GM19240 (cell line): Measurements from ENCODE around the gene PKN1.

Source experiments
- DNase-seq: peaks from one replicate; pipeline ENCODE4 v3.0.0; 2011; ENCODE audit warnings: low spot score; ENCODE audit not compliant: insufficient read length

PKN1 gene

GRCh38 chr19:14512406-14512961, 79.4 kb downstream of the PKN1 start:
- DNase-seq, result no peak

DNA sequence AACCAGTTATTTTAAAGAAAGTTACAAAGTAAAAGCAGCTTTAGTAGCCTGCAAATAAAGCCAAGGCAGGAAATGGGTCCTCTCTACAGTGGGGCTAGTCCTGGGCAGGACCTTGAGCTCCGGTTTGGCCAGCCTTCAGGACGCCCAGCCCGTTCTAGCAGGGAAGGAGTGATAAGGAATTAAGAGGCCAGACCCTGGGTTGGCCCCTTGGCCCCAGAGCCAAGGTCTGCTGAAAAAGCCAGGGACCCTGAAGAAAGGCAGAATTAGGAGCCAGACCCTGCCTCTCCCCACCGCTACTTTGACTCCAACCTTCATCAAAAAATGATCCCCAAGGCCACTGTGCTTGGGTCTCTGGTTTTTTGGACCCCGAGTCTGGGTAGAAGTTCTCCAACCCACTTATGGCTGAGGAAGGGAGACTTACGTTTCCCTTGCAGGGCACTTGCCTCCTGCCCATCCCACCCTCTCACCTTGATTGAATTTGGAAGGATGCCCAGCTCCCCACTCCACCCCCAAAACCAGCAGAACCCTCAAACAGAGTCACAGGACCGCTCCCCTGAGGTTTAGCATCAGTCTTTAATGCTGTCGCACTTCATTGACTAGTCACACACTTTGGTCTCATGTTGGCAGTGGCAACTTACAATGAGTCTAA, 81.2 kb downstream of the PKN1 start:
- DNase-seq, result no peak

GRCh38 chr19:14515501-14516047, 82.5 kb downstream of the PKN1 start:
- DNase-seq, result no peak

GRCh38 chr19:14516048-14516534, 83.0 kb downstream of the PKN1 start:
- no peak for DNase-seq

GRCh38 chr19:14516746-14517438, 83.8 kb downstream of the PKN1 start:
- DNase-seq, result no peak

GRCh38 chr19:14517446-14517839, 84.3 kb downstream of the PKN1 start:
- no peak for DNase-seq

DNA sequence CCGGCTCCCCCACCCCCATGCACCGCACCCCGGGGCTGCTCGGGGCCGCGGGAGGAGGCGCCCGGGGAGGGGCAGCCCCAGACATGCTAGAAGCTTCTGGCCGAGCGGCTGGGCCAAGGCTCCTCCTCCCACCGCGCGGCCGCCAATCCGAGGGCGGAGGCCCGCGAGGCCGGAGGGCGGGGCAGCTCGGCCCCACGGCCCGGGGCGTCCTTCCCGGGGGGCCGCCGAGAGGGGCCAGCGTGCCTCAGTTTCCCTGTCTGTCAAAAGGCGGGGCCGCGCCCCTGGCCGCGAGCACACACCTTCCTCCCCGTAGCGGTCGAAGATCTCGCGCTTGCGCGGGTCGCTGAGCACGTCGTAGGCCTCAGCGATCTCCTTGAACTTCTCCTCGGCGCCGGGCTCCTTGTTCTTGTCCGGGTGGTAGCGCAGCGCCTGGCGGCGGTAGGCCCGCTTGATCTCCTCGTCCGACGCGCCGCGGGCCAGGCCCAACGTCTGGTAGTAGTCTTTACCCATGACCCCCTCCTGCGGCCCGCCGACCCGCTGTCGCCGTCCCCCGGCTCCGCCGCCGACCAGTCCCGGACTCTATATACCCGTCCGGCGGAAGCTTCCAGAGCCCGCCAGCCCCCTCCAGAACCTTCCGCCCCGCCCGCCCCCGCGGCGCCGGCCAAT, 84.9 kb downstream of the PKN1 start, which contains the start of gene DNAJB1:
DNAJB1 (minus strand) TSS at position 558 of the 666 bp plus-strand sequence; CDS start at position 510, 48 bp downstream.
- peak; percentile 80 for DNase-seq

DNA sequence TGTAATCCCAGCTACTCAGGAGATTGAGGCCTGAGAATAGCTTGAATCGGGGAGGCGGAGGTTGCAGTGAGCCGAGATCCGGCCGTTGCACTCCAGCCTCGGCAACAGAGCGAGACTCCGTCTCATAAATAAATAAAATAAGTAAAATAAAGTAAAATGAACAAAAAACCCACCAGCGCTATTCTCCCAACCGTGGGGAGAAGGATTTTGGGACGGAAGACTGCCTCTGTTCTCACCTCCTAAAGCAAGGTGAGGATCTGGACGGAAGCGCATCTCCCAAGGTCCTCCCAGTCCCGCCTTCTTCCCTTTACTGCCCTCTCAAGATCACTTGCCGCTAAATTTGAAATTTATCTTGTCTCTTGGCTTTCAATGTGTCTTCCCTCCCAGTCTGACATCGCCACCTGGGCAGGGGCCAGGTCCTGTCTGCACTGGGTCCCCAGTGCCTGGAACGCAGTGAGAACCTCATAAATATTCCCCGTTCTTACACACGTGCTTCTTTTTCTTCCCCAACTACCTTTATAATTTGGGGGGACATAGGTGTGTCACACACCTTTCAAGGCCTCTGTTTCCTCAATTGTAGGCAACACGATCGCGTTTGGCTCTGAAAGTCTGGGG, 86.2 kb downstream of the PKN1 start:
- DNase-seq, result no peak

- DNase-seq, result no peak
These were observed 86.8 kb downstream of the PKN1 start for GRCh38 chr19:14519860-14520407.

- DNase-seq, result no peak
These were observed 87.4 kb downstream of the PKN1 start for GRCh38 chr19:14520543-14520942.
